SK-N-SH (cell line): ENCODE results near the gene DRG1. TPM values are rescaled to one million over a fixed set of nuclear protein-coding genes. Genes with fewer than 3 reads are reported as not detected.

Experiments
- CTCF ChIA-PET: fragments of 300-600, 350-600 bp; formaldehyde crosslinking; extraction: SDS; loops from one replicate; lab custom pipeline; 2021; lab: Yijun Ruan, JAX
- POLR2A ChIA-PET: fragments of 350-600 bp; sonication (Branson Sonifier 250); formaldehyde crosslinking; extraction: SDS; loops from one replicate; lab custom pipeline; 2020; ENCODE audit warnings: antibody characterized with exemption, inconsistent platforms; lab: Yijun Ruan, JAX
- DNase-seq: peaks from one replicate; pipeline ENCODE4 v3.0.0; 2012
- H2AFZ ChIP-seq: fragments of 200-600 bp; sonication (generic); 2 replicates; pipeline ENCODE4 v1.8.1; 2016; ENCODE audit warnings: antibody characterized with exemption, mild to moderate bottlenecking, low read depth
- H3F3A ChIP-seq: fragments of 200-600 bp; sonication (generic); replicated peaks from 2 replicates; pipeline ENCODE3; 2016; ENCODE audit warnings: antibody characterized with exemption, mild to moderate bottlenecking; ENCODE audit not compliant: insufficient read depth
- H3K27ac ChIP-seq, 2 experiments: fragments of 200-500 bp in 1 of 2; fragments of 200-600 bp in 1 of 2; sonication (Bioruptor generic) in 1 of 2; sonication (generic), shearing (Covaris generic) in 1 of 2; 2 replicates each; pipeline versions ENCODE4 v1.5.1 to v1.6.1; 2014 to 2016; ENCODE audit warnings: low read depth in 2 of 2, inconsistent platforms in 1 of 2, low read length in 1 of 2, mild to moderate bottlenecking in 1 of 2, mixed read lengths in 1 of 2
- H3K27me3 ChIP-seq: fragments of 200-600 bp; sonication (generic), shearing (Covaris generic); 2 replicates; pipeline ENCODE4 v1.6.1; 2016; ENCODE audit warnings: mixed run types; ENCODE audit not compliant: insufficient read depth
- H3K36me3 ChIP-seq, 2 experiments: fragments of 200-500 bp in 1 of 2; fragments of 200-600 bp in 1 of 2; sonication (Bioruptor generic) in 1 of 2; sonication (generic) in 1 of 2; replicated peaks in 1 of 2; 2 replicates each; pipeline versions ENCODE3 to v1.5.1; 2014 to 2016; ENCODE audit warnings: low read length in 1 of 2, mild to moderate bottlenecking in 1 of 2; ENCODE audit not compliant: insufficient read depth in 2 of 2, control insufficient read depth in 1 of 2
- H3K4me1 ChIP-seq, 2 experiments: fragments of 200-500 bp in 1 of 2; fragments of 200-600 bp in 1 of 2; sonication (Bioruptor generic) in 1 of 2; sonication (generic), shearing (Covaris generic) in 1 of 2; 2 replicates each; pipeline versions ENCODE4 v1.5.1 to v1.6.1; 2014 to 2016; ENCODE audit warnings: low read depth in 1 of 2, low read length in 1 of 2, mixed run types in 1 of 2; ENCODE audit not compliant: insufficient read depth in 2 of 2, control insufficient read depth in 1 of 2
- H3K4me2 ChIP-seq: fragments of 200-600 bp; sonication (generic), shearing (Covaris generic); 2 replicates; pipeline ENCODE4 v1.6.1; 2017; ENCODE audit warnings: mixed run types
- H3K4me3 ChIP-seq, 2 experiments: fragments of 200-500 bp in 1 of 2; fragments of 200-600 bp in 1 of 2; sonication (Bioruptor generic) in 1 of 2; sonication (generic), shearing (Covaris generic) in 1 of 2; 2 replicates each; pipeline versions ENCODE4 v1.5.1 to v1.8.1; 2014 to 2016; ENCODE audit warnings: low read depth in 2 of 2, inconsistent platforms in 1 of 2, low read length in 1 of 2, mild to moderate bottlenecking in 1 of 2, mixed read lengths in 1 of 2, moderate library complexity in 1 of 2
- H3K79me2 ChIP-seq: fragments of 200-600 bp; sonication (generic); 2 replicates; pipeline ENCODE4 v1.8.1; 2017; ENCODE audit warnings: mild to moderate bottlenecking; ENCODE audit not compliant: insufficient read depth
- H3K9ac ChIP-seq: fragments of 200-600 bp; sonication (generic); 2 replicates; pipeline ENCODE4 v1.6.1; 2017; ENCODE audit warnings: mixed run types
- H3K9me2 ChIP-seq: fragments of 200-600 bp; sonication (generic); 2 replicates; pipeline ENCODE4 v1.6.1; 2017; ENCODE audit warnings: mixed run types
- H3K9me3 ChIP-seq: fragments of 200-600 bp; sonication (generic); 2 replicates; pipeline ENCODE4 v1.6.1; 2017; ENCODE audit warnings: mixed run types, mild to moderate bottlenecking, moderate library complexity
- H4K20me1 ChIP-seq: fragments of 200-600 bp; sonication (generic); 2 replicates; pipeline ENCODE4 v1.6.1; 2017; ENCODE audit warnings: mild to moderate bottlenecking, mixed run types; ENCODE audit not compliant: insufficient read depth
- CHD2 ChIP-seq: fragments of 150-350 bp; IDR thresholded peaks from 2 replicates; pipeline ENCODE4 v1.6.1; 2018; ENCODE audit warnings: low read length; ENCODE audit not compliant: partially characterized antibody
- ELF1 ChIP-seq: IDR thresholded peaks from 2 replicates; pipeline ENCODE4 v1.4.0; 2012
- EP300 ChIP-seq, 2 experiments: IDR thresholded peaks; 2 replicates each; pipeline versions ENCODE4 v1.4.0 to v1.6.1; 2012; ENCODE audit warnings: borderline replicate concordance in 1 of 2, low read depth in 1 of 2, low read length in 1 of 2
- EZH2phosphoT487 ChIP-seq: fragments of 200-600 bp; sonication (generic); IDR thresholded peaks from 2 replicates; pipeline ENCODE4 v1.6.1; 2017; ENCODE audit warnings: low read depth, mixed run types, mild to moderate bottlenecking, antibody characterized with exemption, moderate library complexity, borderline replicate concordance
- FOSL2 ChIP-seq: IDR thresholded peaks from 2 replicates; pipeline ENCODE4 v1.4.0; 2012; ENCODE audit warnings: low read depth, mild to moderate bottlenecking, moderate library complexity, borderline replicate concordance
- FOXJ3 ChIP-seq: sonication (generic); formaldehyde crosslinking; IDR thresholded peaks from 2 replicates; pipeline ENCODE4 v1.5.1; 2020; ENCODE audit warnings: mild to moderate bottlenecking, missing genetic modification reagents
- GABPA ChIP-seq: IDR thresholded peaks from 2 replicates; pipeline ENCODE4 v1.4.0; 2012; ENCODE audit warnings: low read depth, mild to moderate bottlenecking
- GATA2 ChIP-seq: sonication (generic); formaldehyde crosslinking; IDR thresholded peaks from 2 replicates; pipeline ENCODE4 v1.5.0; 2020; ENCODE audit warnings: mild to moderate bottlenecking, missing genetic modification reagents
- JUND ChIP-seq: IDR thresholded peaks from 2 replicates; pipeline ENCODE4 v1.4.0; 2012
- MEF2A ChIP-seq: IDR thresholded peaks from 2 replicates; pipeline ENCODE4 v1.4.0; 2012; ENCODE audit warnings: low read depth, borderline replicate concordance
- NFIC ChIP-seq: IDR thresholded peaks from 2 replicates; pipeline ENCODE4 v1.4.0; 2012; ENCODE audit warnings: borderline replicate concordance
- TAF1 ChIP-seq: IDR thresholded peaks from 2 replicates; pipeline ENCODE4 v1.6.1; 2012; ENCODE audit warnings: low read depth, mild to moderate bottlenecking, low read length, moderate library complexity, borderline replicate concordance
- TCF12 ChIP-seq: IDR thresholded peaks from 2 replicates; pipeline ENCODE4 v1.4.0; 2012
- WGBS: methylation state at CpG from one replicate; pipeline ENCODE4 v1.1.6; 2017; ENCODE audit warnings: low lambda C conversion rate; 5-methylcytosine and 5-hydroxymethylcytosine counted together
- polyA plus RNA-seq, 3 experiments: library from polyadenylated mRNA; depleted of rRNA; stranded (reverse); fragments of >200 nt; gene quantifications; 2 replicates each; pipeline ENCODE4 v1.2.3, GENCODE V29; 2012
- TF ChIP-seq, protein P1 (sequence below): fragments of 200-600 bp; sonication (generic); IDR thresholded peaks from 2 replicates; pipeline ENCODE4 v1.6.1; 2017; ENCODE audit warnings: antibody characterized with exemption, mild to moderate bottlenecking, moderate library complexity
- TF ChIP-seq, protein P2 (sequence below): IDR thresholded peaks from 2 replicates; pipeline ENCODE4 v1.4.0; 2012; ENCODE audit warnings: low read depth, borderline replicate concordance
- TF ChIP-seq, protein P3 (sequence below): IDR thresholded peaks from 2 replicates; pipeline ENCODE4; 2012
- TF ChIP-seq, protein P4 (sequence below): IDR thresholded peaks from 2 replicates; pipeline ENCODE4 v1.4.0; 2012; ENCODE audit warnings: low read depth
- TF ChIP-seq, protein P5 (sequence below): fragments of 150-350 bp; IDR thresholded peaks from 2 replicates; pipeline ENCODE4 v1.6.1; 2016; ENCODE audit warnings: mild to moderate bottlenecking, low read depth, low read length
- TF ChIP-seq, protein P6 (sequence below): IDR thresholded peaks from 2 replicates; pipeline ENCODE4 v1.4.0; 2012; ENCODE audit warnings: low read depth, borderline replicate concordance
- TF ChIP-seq, protein P7 (sequence below): fragments of 150-350 bp; IDR thresholded peaks from 2 replicates; pipeline ENCODE4 v1.6.1; 2017; ENCODE audit warnings: antibody characterized with exemption, low read length, low read depth, borderline replicate concordance

DRG1 gene
- polyA plus RNA-seq, 1 of the 3 experiments (the other 2 are of a cell fraction), result 56.3 TPM

DNA sequence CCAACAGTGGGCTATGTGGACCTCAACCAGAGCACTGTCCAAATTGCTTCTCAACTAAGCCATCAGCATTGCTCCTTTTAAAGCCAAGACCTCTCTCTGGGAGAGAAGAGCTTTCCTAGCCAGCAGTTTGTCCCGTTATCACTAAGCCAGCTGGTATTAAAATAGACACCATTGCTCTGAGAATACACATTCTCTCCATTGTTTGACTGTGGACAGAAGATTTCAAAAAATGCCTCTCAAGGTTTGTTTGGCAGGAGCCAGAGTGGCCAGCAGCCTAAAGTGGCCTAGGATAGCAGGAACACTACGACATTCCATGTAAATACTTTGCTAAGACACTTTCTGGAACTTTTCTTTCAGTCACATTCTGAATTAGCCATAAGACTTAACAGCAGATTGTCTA is 49.0 kb downstream of the DRG1 start:
- WGBS, result 100% methylated on average over 2 of the region's 2 CpGs

More for the DNA sequence above, 49.0 kb downstream of the DRG1 start:
- POLR2A ChIA-PET, result interaction anchor here (0.9 kb wide), 1 partner anchor 31 kb away, joined by 3 read pairs; no protein-coding TSS in a partner anchor
- Histone ChIP-seq H2AFZ (no peak overlapping the region), H3K4me1 (no peaks in the 10 kb centered on the region), H3K9me2 (no peaks in the 10 kb centered on the region), H3K27ac (no peak overlapping the region), H3K4me2 (no peak overlapping the region), H3F3A (peaks cover 12% of the 10 kb centered on the region), H3K9me3 (no peaks in the 10 kb centered on the region), H3K79me2 (peaks cover 3% of the 10 kb centered on the region; the same call in 1 of the 2 replicates), H3K36me3 (peaks cover 32 to 51% of the 10 kb centered on the region in 2 experiments), H3K9ac (no peak overlapping the region), H3K27me3 (no peaks in the 10 kb centered on the region), H3K4me3 (no peak overlapping the region), H4K20me1 (0 out of 2 replicates have a peak, but pooled peaks cover 3% of the 10 kb centered on the region)
- DNase-seq, result no peak
- CTCF ChIA-PET, result interaction anchor here (0.9 to 1.3 kb wide), 3 partner anchors 11 to 300 kb away, joined by 3 read pairs; no protein-coding TSS in a partner anchor
- no peak for TF ChIP-seq CHD2
- TF ChIP-seq GABPA, result no peak
- TF ChIP-seq, protein P1, sequence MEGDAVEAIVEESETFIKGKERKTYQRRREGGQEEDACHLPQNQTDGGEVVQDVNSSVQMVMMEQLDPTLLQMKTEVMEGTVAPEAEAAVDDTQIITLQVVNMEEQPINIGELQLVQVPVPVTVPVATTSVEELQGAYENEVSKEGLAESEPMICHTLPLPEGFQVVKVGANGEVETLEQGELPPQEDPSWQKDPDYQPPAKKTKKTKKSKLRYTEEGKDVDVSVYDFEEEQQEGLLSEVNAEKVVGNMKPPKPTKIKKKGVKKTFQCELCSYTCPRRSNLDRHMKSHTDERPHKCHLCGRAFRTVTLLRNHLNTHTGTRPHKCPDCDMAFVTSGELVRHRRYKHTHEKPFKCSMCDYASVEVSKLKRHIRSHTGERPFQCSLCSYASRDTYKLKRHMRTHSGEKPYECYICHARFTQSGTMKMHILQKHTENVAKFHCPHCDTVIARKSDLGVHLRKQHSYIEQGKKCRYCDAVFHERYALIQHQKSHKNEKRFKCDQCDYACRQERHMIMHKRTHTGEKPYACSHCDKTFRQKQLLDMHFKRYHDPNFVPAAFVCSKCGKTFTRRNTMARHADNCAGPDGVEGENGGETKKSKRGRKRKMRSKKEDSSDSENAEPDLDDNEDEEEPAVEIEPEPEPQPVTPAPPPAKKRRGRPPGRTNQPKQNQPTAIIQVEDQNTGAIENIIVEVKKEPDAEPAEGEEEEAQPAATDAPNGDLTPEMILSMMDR, result no peak
- no peak for TF ChIP-seq JUND
- TF ChIP-seq FOSL2, result no peak
- no peak for TF ChIP-seq EP300 (IDR thresholded peaks at IDR 0.05; ENCODE audit: borderline replicate concordance in 1 of 2, low read depth in 1 of 2, low read length in 1 of 2)
- TF ChIP-seq, protein P2, sequence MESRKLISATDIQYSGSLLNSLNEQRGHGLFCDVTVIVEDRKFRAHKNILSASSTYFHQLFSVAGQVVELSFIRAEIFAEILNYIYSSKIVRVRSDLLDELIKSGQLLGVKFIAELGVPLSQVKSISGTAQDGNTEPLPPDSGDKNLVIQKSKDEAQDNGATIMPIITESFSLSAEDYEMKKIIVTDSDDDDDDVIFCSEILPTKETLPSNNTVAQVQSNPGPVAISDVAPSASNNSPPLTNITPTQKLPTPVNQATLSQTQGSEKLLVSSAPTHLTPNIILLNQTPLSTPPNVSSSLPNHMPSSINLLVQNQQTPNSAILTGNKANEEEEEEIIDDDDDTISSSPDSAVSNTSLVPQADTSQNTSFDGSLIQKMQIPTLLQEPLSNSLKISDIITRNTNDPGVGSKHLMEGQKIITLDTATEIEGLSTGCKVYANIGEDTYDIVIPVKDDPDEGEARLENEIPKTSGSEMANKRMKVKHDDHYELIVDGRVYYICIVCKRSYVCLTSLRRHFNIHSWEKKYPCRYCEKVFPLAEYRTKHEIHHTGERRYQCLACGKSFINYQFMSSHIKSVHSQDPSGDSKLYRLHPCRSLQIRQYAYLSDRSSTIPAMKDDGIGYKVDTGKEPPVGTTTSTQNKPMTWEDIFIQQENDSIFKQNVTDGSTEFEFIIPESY, result no peak
- TF ChIP-seq, protein P3, sequence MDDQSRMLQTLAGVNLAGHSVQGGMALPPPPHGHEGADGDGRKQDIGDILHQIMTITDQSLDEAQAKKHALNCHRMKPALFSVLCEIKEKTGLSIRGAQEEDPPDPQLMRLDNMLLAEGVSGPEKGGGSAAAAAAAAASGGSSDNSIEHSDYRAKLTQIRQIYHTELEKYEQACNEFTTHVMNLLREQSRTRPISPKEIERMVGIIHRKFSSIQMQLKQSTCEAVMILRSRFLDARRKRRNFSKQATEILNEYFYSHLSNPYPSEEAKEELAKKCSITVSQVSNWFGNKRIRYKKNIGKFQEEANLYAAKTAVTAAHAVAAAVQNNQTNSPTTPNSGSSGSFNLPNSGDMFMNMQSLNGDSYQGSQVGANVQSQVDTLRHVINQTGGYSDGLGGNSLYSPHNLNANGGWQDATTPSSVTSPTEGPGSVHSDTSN, result no peak
- TF ChIP-seq, protein P4, sequence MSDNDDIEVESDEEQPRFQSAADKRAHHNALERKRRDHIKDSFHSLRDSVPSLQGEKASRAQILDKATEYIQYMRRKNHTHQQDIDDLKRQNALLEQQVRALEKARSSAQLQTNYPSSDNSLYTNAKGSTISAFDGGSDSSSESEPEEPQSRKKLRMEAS, result no peak
- TF ChIP-seq, protein P5, sequence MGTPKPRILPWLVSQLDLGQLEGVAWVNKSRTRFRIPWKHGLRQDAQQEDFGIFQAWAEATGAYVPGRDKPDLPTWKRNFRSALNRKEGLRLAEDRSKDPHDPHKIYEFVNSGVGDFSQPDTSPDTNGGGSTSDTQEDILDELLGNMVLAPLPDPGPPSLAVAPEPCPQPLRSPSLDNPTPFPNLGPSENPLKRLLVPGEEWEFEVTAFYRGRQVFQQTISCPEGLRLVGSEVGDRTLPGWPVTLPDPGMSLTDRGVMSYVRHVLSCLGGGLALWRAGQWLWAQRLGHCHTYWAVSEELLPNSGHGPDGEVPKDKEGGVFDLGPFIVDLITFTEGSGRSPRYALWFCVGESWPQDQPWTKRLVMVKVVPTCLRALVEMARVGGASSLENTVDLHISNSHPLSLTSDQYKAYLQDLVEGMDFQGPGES, result no peak
- TF ChIP-seq NFIC, result no peak
- no peak for TF ChIP-seq TCF12
- TF ChIP-seq, protein P6, sequence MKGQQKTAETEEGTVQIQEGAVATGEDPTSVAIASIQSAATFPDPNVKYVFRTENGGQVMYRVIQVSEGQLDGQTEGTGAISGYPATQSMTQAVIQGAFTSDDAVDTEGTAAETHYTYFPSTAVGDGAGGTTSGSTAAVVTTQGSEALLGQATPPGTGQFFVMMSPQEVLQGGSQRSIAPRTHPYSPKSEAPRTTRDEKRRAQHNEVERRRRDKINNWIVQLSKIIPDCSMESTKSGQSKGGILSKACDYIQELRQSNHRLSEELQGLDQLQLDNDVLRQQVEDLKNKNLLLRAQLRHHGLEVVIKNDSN, result no peak
- TF ChIP-seq GATA2, result no peak
- no peak for TF ChIP-seq ELF1
- no peak for TF ChIP-seq TAF1
- TF ChIP-seq FOXJ3 (CRISPR knock-in tag), result no peak
- no peak for TF ChIP-seq MEF2A
- TF ChIP-seq EZH2phosphoT487, result no peak
- TF ChIP-seq, protein P7, sequence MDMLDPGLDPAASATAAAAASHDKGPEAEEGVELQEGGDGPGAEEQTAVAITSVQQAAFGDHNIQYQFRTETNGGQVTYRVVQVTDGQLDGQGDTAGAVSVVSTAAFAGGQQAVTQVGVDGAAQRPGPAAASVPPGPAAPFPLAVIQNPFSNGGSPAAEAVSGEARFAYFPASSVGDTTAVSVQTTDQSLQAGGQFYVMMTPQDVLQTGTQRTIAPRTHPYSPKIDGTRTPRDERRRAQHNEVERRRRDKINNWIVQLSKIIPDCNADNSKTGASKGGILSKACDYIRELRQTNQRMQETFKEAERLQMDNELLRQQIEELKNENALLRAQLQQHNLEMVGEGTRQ, result no peak
